Stimulated activated CD8-positive, alpha-beta memory T cell treated with anti-CD3 and anti-CD28 coated beads, Interleukin-4, amount 100 ng/mL, for 1 hour (primary cell): ENCODE results near the gene GSK3B.

Experiments used
- DNase-seq, 2 donors: peaks; one replicate each; pipeline ENCODE4 v3.0.0-alpha.2; 2020; ENCODE audit warnings: low read depth in 2 of 2, low spot score in 1 of 2

GSK3B gene

GRCh38 chr3:119826711-119827608 lies 267.3 kb downstream of the GSK3B start:
- no peak for DNase-seq

DNA sequence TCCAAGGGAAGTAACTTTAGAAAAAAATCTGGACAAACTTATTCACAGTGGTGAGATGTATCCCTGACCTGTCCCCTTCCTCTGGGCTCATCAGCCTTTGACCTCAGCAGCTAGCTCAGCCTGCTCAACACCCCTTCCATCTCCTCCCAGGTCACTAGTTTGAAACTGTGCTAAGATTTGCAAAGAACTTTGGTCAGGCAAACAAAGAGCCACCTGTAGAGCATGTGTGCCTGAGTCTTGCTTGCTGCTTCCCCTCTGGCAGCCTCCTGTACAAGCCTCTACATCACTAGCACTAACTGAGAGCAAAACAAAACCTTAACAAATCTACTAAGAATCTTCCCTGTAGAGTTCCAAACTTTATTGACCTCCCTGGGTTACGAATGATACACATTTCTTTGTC lies 268.4 kb downstream of the GSK3B start:
- no peak for DNase-seq

- no peak for DNase-seq
These were observed 274.4 kb downstream of the GSK3B start for GRCh38 chr3:119819806-119820205.

- DNase-seq = no peak
These were observed 275.3 kb downstream of the GSK3B start for GRCh38 chr3:119818937-119819336.

DNA sequence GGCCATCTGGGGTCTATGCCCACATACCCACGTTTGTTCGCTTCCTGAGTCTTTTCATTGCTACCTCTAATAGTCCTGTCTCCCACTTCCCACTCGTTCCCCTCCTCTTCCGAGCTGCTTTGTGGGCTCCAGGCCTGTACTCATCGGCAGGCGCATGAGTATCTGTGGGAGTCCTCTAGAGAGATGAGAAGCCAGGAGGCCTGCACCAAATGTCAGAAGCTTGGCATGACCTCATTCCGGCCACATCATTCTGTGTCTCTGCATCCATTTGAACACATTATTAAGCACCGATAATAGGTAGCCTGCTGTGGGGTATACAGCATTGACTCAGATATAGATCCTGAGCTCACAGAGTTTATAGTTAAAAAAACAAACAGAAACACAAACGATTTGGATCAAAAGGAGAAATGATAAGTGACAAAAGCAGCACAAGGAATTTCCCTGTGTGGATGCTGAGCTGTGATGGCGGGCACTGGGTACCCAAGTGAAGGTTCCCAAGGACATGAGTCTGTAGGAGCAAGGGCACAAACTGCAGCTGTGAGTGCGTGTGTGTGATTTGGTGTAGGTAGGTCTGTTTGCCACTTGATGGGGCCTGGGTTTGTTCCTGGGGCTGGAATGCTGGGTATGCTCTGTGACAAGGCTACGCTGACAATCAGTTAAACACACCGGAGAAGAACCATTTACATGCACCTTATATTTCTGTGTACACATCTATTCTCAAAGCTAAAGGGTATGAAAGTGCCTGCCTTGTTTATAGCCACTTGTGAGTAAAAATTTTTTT lies 276.5 kb downstream of the GSK3B start:
- DNase-seq = no peak

DNA sequence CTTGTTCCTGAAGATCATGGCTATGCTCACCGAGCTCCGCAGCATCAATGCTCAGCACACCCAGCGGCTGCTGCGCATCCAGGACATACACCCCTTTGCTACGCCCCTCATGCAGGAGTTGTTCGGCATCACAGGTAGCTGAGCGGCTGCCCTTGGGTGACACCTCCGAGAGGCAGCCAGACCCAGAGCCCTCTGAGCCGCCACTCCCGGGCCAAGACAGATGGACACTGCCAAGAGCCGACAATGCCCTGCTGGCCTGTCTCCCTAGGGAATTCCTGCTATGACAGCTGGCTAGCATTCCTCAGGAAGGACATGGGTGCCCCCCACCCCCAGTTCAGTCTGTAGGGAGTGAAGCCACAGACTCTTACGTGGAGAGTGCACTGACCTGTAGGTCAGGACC lies 277.2 kb downstream of the GSK3B start:
- DNase-seq = no peak

DNA sequence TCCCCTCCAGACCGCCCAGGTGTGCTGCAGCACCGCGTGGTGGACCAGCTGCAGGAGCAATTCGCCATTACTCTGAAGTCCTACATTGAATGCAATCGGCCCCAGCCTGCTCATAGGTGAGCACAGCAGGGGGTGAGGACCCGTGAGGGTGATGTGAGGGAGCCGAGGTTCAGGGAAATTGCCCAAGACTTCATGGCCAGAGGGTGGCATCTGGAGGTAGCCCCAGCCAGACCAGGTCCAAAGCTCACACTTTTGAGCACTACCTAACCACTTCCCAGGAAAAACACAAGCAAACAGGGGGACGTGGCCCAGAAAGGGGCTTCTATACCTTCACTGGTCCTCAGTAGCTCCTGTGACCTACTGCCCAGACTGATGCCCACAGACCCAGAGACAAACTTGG lies 278.5 kb downstream of the GSK3B start:
- DNase-seq = no peak

DNA sequence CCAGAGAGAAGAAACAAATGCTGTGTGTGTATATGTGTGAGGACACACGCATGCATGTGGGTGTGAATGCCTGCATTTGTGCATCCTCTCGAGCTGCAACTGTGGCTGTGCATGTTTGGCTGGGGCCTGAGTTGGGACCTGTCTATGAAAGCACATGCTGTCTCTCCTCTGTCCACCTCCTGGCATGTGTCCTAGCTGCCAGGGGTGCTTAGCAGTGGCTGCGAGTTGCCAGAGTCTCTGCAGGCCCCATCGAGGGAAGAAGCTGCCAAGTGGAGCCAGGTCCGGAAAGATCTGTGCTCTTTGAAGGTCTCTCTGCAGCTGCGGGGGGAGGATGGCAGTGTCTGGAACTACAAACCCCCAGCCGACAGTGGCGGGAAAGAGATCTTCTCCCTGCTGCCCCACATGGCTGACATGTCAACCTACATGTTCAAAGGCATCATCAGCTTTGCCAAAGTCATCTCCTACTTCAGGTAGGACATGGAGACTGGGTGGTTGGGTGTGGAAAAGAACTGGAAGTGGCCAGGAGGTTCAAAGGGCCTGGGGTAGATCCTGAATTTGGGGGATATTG lies 281.7 kb downstream of the GSK3B start:
- no peak for DNase-seq

DNA sequence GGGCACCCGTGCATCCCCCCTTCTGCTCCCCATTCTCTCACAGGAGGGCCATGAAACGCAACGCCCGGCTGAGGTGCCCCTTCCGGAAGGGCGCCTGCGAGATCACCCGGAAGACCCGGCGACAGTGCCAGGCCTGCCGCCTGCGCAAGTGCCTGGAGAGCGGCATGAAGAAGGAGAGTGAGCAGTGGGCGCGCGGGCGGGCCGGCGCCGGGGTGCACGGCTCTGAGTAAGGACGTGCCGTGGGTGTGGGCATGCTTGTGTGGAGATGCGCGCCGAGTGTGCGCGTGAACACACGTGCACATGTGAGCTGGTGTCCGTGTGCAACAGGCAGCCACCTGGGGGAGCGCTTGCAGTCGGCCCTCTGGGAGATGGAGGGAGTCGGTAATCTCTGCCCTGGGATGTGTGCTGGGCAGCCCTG lies 284.2 kb downstream of the GSK3B start:
- peak in 1 of 2 donors; percentile 15 for DNase-seq

DNA sequence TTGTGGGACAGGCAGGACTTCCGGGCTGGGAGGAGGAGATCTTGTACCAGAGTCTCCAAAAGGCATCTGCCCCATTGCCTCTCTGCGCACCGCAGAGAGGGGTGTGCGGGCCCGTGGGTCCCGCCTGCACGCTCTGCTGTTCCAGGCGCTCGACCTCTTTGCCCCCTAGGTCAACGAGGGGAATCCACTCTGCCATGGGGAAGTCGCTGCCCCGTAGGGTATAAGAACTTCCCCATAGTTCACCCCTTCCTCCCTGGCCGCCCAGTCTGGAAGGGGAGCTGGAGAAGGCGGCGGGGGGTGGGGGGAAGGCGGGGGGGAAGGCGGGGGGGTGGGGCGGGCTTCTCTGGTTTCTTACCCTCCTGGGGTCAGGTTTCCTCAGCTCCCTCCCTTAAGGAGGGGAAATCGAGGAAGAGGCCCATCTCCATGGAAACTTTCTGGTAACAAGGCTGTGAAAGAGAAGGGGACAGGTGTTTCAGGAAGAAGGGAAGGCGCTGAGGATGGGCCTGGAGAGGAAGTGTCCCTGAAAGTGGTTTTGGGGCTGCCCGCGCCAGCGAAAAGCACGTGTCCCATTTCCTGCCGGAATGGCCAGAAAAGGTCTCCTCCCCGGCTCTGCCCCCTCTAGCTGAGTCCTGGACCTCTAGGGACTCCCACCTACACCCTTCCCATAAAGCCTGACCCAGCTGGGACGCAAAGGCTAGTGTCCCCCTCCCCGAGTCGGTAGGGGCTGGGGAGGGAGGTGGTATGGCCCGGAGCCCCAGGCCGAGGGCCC lies 284.8 kb downstream of the GSK3B start:
- no peak for DNase-seq

- no peak for DNase-seq
These were observed 285.4 kb downstream of the GSK3B start for GRCh38 chr3:119808843-119809242.

DNA sequence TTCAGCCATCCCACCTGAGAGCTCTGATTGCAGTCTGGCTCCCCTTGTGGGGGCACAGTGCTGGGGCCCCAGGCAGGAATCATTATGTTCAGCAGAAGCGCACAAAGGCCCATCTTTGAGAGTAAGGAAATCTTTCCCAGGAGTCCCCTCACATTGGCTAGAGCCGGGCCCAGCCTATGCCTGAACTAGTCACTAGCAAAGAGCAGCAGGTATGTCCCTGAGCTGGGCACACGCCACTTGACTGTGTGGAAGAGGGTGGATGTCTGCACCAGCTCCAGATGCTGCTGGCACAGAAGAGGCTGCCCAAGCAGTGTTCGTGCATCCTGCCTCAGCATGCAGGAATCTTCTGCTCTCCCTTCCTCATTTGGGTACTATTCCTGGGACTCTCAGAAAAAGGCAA lies 286.0 kb downstream of the GSK3B start:
- no peak for DNase-seq

DNA sequence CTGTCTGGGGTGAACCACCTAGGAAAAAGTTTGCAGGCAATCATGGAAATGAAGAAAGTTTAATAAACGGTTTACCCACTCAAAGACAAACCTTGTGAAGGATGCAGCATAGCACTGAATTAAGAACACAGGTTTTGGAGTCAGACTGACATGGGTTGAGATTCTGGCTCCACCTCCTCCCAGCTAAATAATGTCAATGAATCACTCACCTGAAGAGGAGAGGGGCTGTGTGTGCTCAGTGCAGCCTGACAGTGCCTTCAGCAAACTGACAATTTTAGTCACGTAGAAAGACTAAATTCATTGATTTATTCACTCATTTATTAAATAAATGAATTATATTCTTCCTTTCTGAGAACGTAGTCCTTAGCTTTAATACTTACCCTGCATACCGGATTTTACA lies 293.4 kb downstream of the GSK3B start:
- DNase-seq = no peak

DNA sequence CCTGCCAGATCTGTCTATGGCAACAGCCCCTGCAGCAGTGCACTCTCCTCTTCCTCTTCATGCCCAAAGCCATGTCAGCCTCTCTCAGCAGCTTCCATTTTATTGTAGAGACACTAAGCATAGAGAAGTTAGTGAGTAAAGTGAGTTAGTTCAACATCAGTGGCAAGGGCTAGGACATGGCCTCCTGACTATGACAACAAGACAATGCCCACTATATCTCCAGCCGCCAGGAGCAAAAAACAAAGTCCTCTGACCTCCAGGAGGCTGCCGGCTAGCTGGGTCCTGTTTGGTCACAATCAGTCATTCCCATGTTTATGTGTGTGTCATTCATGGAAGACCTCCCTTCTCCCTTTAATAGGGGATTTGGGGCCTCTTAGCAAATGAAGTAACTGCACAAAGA lies 297.5 kb downstream of the GSK3B start:
- DNase-seq = no peak

DNA sequence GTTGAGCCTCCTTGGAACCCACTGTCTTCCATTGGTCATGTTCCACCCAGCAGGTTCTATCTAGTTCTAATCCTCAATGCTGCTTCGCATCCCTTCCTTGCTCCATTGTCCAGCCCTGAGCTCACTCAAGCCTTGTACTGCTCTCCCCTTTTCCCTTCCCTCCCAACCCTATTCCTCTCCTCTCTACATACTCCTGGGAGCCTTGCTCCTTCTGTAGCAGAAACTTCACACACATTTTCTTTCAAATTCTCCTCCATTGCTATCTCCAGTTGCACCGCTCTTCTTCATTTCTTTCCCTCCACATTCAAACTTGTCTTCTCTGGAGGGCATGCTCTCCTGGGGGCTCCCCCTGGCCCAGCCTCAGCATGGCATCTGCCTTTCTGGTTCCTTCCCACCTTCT lies 297.9 kb downstream of the GSK3B start:
- DNase-seq = no peak

- DNase-seq = no peak
These were observed 298.4 kb downstream of the GSK3B start for GRCh38 chr3:119795849-119796248.

- no peak for DNase-seq
These were observed 299.2 kb downstream of the GSK3B start for GRCh38 chr3:119794971-119795612.

- no peak for DNase-seq
These were observed 299.8 kb downstream of the GSK3B start for GRCh38 chr3:119794401-119794800.

- no peak for DNase-seq
These were observed 302.0 kb downstream of the GSK3B start for GRCh38 chr3:119792270-119792669.

- no peak for DNase-seq
These were observed 303.9 kb downstream of the GSK3B start for GRCh38 chr3:119790369-119790768.

DNA sequence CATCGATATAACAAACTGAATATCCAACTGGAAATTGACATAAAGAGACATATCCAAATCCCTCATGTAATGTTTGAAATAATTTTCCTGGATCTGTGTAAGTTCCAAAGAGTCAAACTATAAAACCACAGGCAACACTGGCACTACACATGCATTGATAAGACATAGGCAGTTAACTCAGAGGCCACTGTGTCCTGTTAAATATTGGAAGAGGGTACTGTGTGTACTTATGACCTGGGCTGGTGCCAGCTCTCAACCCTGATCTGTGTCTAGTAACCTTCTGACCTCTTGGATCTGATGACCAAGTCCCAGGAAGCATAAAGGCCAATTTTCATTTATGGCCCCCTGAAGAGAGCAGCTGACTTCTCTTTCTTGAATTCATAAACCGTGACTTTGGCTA lies 307.8 kb downstream of the GSK3B start:
- no peak for DNase-seq
